GM12878 (cell line): Measurements from ENCODE around the gene RBPJL. TPM values are rescaled to one million over a fixed set of nuclear protein-coding genes. Genes with fewer than 3 reads are reported as not detected.

Experiments
- BRCA1 ChIP-seq: IDR thresholded peaks from 2 replicates; pipeline ENCODE4 v1.6.1; 2011; ENCODE audit warnings: low read depth, low read length, improper control_type of control experiment
- HCFC1 ChIP-seq: fragments of 150-350 bp; IDR thresholded peaks from 2 replicates; pipeline ENCODE4 v1.6.1; 2014; ENCODE audit warnings: low read length
- MAX ChIP-seq: IDR thresholded peaks from 2 replicates; pipeline ENCODE4 v1.6.1; 2012; ENCODE audit warnings: low read depth, low read length, improper control_type of control experiment
- MLLT1 ChIP-seq: fragments of 450-650 bp; IDR thresholded peaks from 2 replicates; pipeline ENCODE4 v1.6.1; 2016; ENCODE audit warnings: mild to moderate bottlenecking
- NFIC ChIP-seq: IDR thresholded peaks from 2 replicates; pipeline ENCODE4 v1.6.1; 2012; ENCODE audit warnings: low read depth, mild to moderate bottlenecking, inconsistent platforms, low read length, moderate library complexity
- PAX5 ChIP-seq: IDR thresholded peaks from 2 replicates; pipeline ENCODE4 v1.6.1; 2011; ENCODE audit warnings: low read depth, low read length, borderline replicate concordance
- RELA ChIP-seq: fragments of 450-650 bp; IDR thresholded peaks from 2 replicates; pipeline ENCODE4 v1.8.0; 2014; ENCODE audit warnings: borderline replicate concordance; ENCODE audit not compliant: partially characterized antibody
- RUNX3 ChIP-seq: IDR thresholded peaks from 2 replicates; pipeline ENCODE4 v1.6.1; 2012; ENCODE audit warnings: low read length, inconsistent platforms
- STAT3 ChIP-seq: IDR thresholded peaks from 2 replicates; pipeline ENCODE4 v1.6.1; 2011; ENCODE audit warnings: low read depth, low read length, improper control_type of control experiment
- ZNF24 ChIP-seq: fragments of 450-650 bp; IDR thresholded peaks from 2 replicates; pipeline ENCODE4 v1.6.1; 2017; ENCODE audit warnings: antibody characterized with exemption, mild to moderate bottlenecking
- ZZZ3 ChIP-seq: IDR thresholded peaks from 2 replicates; pipeline ENCODE4 v1.6.1; 2011; ENCODE audit warnings: low read depth; ENCODE audit not compliant: control insufficient read depth, insufficient read length
- polyA plus RNA-seq, 11 experiments: library from polyadenylated mRNA; depleted of rRNA in 4 of 11; unstranded in 6 of 11; stranded (reverse) in 5 of 11; fragments of >200 nt; fragmentation: Nextera tagmentation in 4 of 11; fragmentation: Illumina TruSeq in 1 of 11; extraction: Ambion mirVana in 4 of 11; extraction: Trizol in 1 of 11; gene quantifications; 1 replicate in 1 of 11; 2 replicates in 10 of 11; pipeline versions ENCODE4 v1.2.1 to v1.2.3, GENCODE V29; 2011 to 2016; ENCODE audit warnings: inconsistent platforms in 2 of 11, missing spikeins in 2 of 11, low read depth in 1 of 11
- total RNA-seq, 4 experiments: library from RNA; depleted of rRNA in 3 of 4; stranded (reverse); fragments of >200 nt in 3 of 4; fragmentation: Illumina TruSeq in 1 of 4; extraction: Trizol in 1 of 4; gene quantifications; 2 replicates each; pipeline versions ENCODE4 v1.2.1 to v1.2.3, GENCODE V29; 2013 to 2021
- TF ChIP-seq, protein P1 (sequence below): fragments of 450-650 bp; IDR thresholded peaks from 2 replicates; pipeline ENCODE4 v1.6.1; 2017; ENCODE audit warnings: mild to moderate bottlenecking

RBPJL gene
- total and polyA plus RNA-seq, 10 of the 15 experiments (the other 5 are each of a cell fraction or from before 2014, with no cell fraction given) = 0.18 TPM; not detected in 9

DNA sequence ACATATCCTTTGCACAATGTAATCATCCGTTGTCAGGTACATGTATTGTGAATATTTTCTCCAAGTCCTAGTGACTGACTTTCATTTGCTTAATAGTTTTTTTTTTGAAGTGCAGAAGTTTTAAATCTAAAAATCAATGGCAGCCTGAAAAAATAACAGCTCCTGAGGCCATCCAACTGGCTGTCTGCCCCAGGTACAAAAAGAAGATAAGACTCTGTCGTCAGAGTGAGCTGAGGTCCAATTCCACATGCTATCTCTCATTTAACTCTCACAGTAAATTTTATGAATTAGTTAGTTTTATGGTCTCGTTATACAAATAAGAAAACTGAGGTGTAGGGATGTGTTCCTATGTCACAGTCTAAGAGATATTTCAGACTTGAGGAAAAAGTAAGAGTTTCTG, 31.3 kb upstream of the RBPJL start (continued):
- TF ChIP-seq ZNF24 = no peak
- TF ChIP-seq STAT3 = no peak
- TF ChIP-seq, protein P1, sequence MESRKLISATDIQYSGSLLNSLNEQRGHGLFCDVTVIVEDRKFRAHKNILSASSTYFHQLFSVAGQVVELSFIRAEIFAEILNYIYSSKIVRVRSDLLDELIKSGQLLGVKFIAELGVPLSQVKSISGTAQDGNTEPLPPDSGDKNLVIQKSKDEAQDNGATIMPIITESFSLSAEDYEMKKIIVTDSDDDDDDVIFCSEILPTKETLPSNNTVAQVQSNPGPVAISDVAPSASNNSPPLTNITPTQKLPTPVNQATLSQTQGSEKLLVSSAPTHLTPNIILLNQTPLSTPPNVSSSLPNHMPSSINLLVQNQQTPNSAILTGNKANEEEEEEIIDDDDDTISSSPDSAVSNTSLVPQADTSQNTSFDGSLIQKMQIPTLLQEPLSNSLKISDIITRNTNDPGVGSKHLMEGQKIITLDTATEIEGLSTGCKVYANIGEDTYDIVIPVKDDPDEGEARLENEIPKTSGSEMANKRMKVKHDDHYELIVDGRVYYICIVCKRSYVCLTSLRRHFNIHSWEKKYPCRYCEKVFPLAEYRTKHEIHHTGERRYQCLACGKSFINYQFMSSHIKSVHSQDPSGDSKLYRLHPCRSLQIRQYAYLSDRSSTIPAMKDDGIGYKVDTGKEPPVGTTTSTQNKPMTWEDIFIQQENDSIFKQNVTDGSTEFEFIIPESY = no peak
- no peak for TF ChIP-seq MAX
- TF ChIP-seq RUNX3 = no peak
- no peak for TF ChIP-seq BRCA1
- TF ChIP-seq MLLT1 = no peak
- no peak for TF ChIP-seq PAX5
- TF ChIP-seq ZZZ3 = no peak
- TF ChIP-seq RELA = no peak
- TF ChIP-seq NFIC = no peak
- TF ChIP-seq HCFC1 = no peak
